Natural killer cell (primary cell): ENCODE measurements around the gene ZNF541. TPM values are rescaled to one million over a fixed set of nuclear protein-coding genes. Genes with fewer than 3 reads are reported as not detected.

Experiments used
- ATAC-seq, 3 donors: fragments of 150-1000 bp in 2 of 3; fragments of 200-7000 bp in 1 of 3; cut with Tn5 transposase; 1 replicate in 1 of 3; 2 replicates in 2 of 3; pipeline ENCODE4 v1.10.0; 2021; ENCODE audit warnings: mild to moderate bottlenecking in 2 of 3, moderate library complexity in 2 of 3
- DNase-seq, 2 donors: peaks; one replicate each; pipeline versions ENCODE4 v3.0.0 to v3.0.0-alpha.2; 2013 to 2021; ENCODE audit warnings: mixed read lengths in 1 of 2
- H3K27ac ChIP-seq: one replicate; pipeline ENCODE4 v1.5.1; 2013; ENCODE audit warnings: mild to moderate bottlenecking, low read length
- H3K27me3 ChIP-seq: one replicate; pipeline ENCODE4 v1.6.1; 2013; ENCODE audit warnings: low read length; ENCODE audit not compliant: control insufficient read depth, insufficient read depth
- H3K36me3 ChIP-seq: one replicate; pipeline ENCODE4 v1.6.1; 2013; ENCODE audit warnings: low read length; ENCODE audit not compliant: control insufficient read depth, insufficient read depth
- H3K4me1 ChIP-seq: one replicate; pipeline ENCODE4 v1.6.1; 2013; ENCODE audit warnings: low read length; ENCODE audit not compliant: control insufficient read depth, insufficient read depth
- H3K4me3 ChIP-seq: one replicate; pipeline ENCODE4 v1.5.1; 2013; ENCODE audit warnings: low read length
- H3K9me3 ChIP-seq: one replicate; pipeline ENCODE4 v1.6.1; 2013; ENCODE audit warnings: low read length; ENCODE audit not compliant: control insufficient read depth, insufficient read depth
- H3K27ac Mint-ChIP-seq, 2 donors: one replicate each; pipeline ENCODE4 v1.8.0; 2022; ENCODE audit warnings: mild to moderate bottlenecking in 2 of 2, mixed read lengths in 2 of 2, moderate library complexity in 1 of 2
- H3K27me3 Mint-ChIP-seq, 2 donors: one replicate each; pipeline ENCODE4 v1.8.0; 2022; ENCODE audit warnings: low read depth in 2 of 2, mixed read lengths in 2 of 2
- H3K36me3 Mint-ChIP-seq: one replicate; pipeline ENCODE4 v1.8.0; 2022; ENCODE audit warnings: mixed read lengths
- H3K4me1 Mint-ChIP-seq, 2 donors: one replicate each; pipeline ENCODE4 v1.8.0; 2022; ENCODE audit warnings: mixed read lengths in 2 of 2
- H3K4me3 Mint-ChIP-seq: one replicate; pipeline ENCODE4 v1.8.0; 2022; ENCODE audit warnings: mild to moderate bottlenecking, moderate library complexity, mixed read lengths
- H3K9me3 Mint-ChIP-seq, 2 donors: one replicate each; pipeline ENCODE4 v1.8.0; 2022; ENCODE audit warnings: mixed read lengths in 2 of 2
- WGBS: methylation state at CpG from one replicate; pipeline ENCODE4 v1.1.7; 2013; ENCODE audit warnings: missing lambda C conversion rate; ENCODE audit not compliant: insufficient coverage; 5-methylcytosine and 5-hydroxymethylcytosine counted together
- intact Hi-C: fragments of 100-400 bp; cut with micrococcal nuclease; formaldehyde crosslinking; loops from one replicate; pipeline ENCODE4 v1.14.2; 2022
- total RNA-seq, 4 donors: library from RNA; stranded (reverse); fragments of 120-200 nt in 1 of 4; gene quantifications; one replicate each; pipeline versions ENCODE4 v1.2.3 to v1.2.4, GENCODE V29; 2013 to 2022
- TF ChIP-seq, protein P1 (sequence below): fragments of 200-600 bp; IDR thresholded peaks from one replicate; pipeline ENCODE4 v1.8.0; 2022; ENCODE audit warnings: antibody characterized with exemption

The ZNF541 gene
- total RNA-seq, 3 donors from 2014 or later (not counting 1 experiment from before 2014, with no cell fraction given): 1.5 to 2.0 (median 1.5) TPM

DNA sequence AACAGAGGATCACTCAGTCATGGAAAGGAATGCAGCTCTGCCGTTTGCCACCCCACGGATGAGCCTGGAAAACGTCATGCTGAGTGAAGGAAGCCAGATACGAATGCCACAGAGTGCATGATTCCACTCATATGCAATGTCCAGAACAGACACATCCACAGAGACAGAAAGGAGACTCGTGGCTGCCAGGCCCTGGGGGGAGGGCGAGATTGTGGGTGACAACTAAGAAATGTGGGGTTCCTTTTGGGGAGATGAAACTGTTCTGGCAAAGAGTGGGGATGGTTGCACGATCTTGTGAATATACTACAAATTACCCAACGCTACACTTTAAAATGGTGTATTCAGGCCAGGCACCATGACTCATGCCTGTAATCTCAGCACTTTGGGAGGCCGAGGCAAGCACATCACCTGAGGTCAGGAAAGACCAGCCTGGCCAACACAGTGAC is 30.9 kb downstream of the ZNF541 start:
- H3K27ac Mint-ChIP-seq: peak overlapping the region; percentile 91 to 93
- peak in 1 of 3 donors; percentile 11 for ATAC-seq
- peak; percentile 23 to 25 for DNase-seq
- H3K9me3 Mint-ChIP-seq: no peaks in the 10 kb centered on the region
- peaks cover 35 to 39% of the 10 kb centered on the region in 2 donors for H3K4me1 Mint-ChIP-seq
- H3K4me3 ChIP-seq: no peak overlapping the region
- peaks cover 13% of the 10 kb centered on the region for H3K27me3 ChIP-seq
- 70% methylated on average over 6 of the region's 9 CpGs for WGBS
- no peaks in the 10 kb centered on the region for H3K9me3 ChIP-seq
- no peaks in the 10 kb centered on the region for H3K36me3 ChIP-seq
- TF ChIP-seq, protein P1, sequence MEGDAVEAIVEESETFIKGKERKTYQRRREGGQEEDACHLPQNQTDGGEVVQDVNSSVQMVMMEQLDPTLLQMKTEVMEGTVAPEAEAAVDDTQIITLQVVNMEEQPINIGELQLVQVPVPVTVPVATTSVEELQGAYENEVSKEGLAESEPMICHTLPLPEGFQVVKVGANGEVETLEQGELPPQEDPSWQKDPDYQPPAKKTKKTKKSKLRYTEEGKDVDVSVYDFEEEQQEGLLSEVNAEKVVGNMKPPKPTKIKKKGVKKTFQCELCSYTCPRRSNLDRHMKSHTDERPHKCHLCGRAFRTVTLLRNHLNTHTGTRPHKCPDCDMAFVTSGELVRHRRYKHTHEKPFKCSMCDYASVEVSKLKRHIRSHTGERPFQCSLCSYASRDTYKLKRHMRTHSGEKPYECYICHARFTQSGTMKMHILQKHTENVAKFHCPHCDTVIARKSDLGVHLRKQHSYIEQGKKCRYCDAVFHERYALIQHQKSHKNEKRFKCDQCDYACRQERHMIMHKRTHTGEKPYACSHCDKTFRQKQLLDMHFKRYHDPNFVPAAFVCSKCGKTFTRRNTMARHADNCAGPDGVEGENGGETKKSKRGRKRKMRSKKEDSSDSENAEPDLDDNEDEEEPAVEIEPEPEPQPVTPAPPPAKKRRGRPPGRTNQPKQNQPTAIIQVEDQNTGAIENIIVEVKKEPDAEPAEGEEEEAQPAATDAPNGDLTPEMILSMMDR: no peak
- intact Hi-C loops: loop anchor here (10.0 kb wide), 1 partner anchor 153 kb away; no protein-coding TSS in a partner anchor
- peaks cover 66% of the 10 kb centered on the region for H3K4me1 ChIP-seq
- no peaks in the 10 kb centered on the region for H3K36me3 Mint-ChIP-seq
- peak overlapping the region; percentile 83 for H3K4me3 Mint-ChIP-seq
- peaks cover 0 to 5% of the 10 kb centered on the region in 2 donors for H3K27me3 Mint-ChIP-seq
- H3K27ac ChIP-seq: peak overlapping the region; percentile 68

DNA sequence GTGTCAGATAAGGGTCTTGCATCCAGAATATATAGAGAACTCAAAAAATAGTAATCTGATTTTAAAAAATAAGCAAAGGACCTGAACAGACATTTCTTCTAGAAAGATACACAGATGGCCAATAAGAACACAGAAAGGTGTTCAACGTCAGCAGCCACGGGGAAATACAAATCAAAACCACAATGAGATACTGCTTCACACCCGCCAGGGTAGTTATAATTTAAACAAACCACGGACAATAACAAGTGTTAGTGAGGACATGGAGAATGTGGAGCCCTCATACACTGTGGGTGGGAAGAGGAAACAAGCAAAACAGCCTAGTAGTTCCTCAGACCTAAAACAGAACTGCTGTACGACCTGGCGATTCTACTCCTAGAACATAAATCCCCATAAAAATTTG is 31.4 kb downstream of the ZNF541 start:
- Histone ChIP-seq H3K4me3 (no peak overlapping the region), H3K27ac (peak overlapping the region; percentile 68), H3K27me3 (peaks cover 13% of the 10 kb centered on the region), H3K9me3 (no peaks in the 10 kb centered on the region), H3K36me3 (no peaks in the 10 kb centered on the region), H3K4me1 (peaks cover 66% of the 10 kb centered on the region)
- Mint-ChIP-seq H3K27ac (peak overlapping the region; percentile 91 to 93), H3K4me3 (peak overlapping the region; percentile 83), H3K27me3 (peaks cover 0 to 5% of the 10 kb centered on the region in 2 donors), H3K36me3 (no peaks in the 10 kb centered on the region), H3K9me3 (no peaks in the 10 kb centered on the region), H3K4me1 (peaks cover 39 to 40% of the 10 kb centered on the region in 2 donors)
- ATAC-seq (peak; percentile 78 to 89 (median 85)), DNase-seq (peak; percentile 49 to 85)
- intact Hi-C loops: loop anchor here (1.0 to 10.0 kb wide), 3 partner anchors 26 to 153 kb away; partner anchors contain the start of gene NAPA
- 5% methylated on average over 4 of the region's 6 CpGs for WGBS
- TF ChIP-seq, protein P1: no peak

DNA sequence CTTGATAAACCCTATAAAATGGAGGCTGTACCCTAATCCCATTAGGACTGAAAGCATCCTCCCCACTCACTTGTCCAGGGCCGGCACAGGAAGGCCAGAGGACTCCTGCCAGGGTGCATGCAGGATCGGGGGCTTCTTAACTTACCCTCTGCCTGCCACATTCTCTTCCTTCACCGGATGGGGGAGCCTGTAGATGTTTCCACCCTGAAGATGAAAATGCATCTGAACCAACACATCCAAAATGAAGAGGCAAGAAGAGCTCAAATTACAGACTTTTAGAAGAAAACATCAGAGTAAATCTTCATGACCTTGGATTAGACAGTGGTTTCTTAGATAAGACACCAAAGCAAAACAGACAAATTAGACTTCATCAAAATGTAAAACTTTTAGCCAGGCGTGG is 32.2 kb downstream of the ZNF541 start:
- H3K9me3 Mint-ChIP-seq: no peaks in the 10 kb centered on the region

More for the DNA sequence above, 32.2 kb downstream of the ZNF541 start:
- DNase-seq: peak in 1 of 2 donors; percentile 53
- H3K36me3 ChIP-seq: no peaks in the 10 kb centered on the region
- Mint-ChIP-seq H3K4me1 (peaks cover 39 to 40% of the 10 kb centered on the region in 2 donors), H3K36me3 (no peaks in the 10 kb centered on the region), H3K27ac (peak overlapping the region; percentile 91 to 93), H3K4me3 (peak overlapping the region; percentile 86), H3K27me3 (peaks cover 0 to 5% of the 10 kb centered on the region in 2 donors)
- peaks cover 10% of the 10 kb centered on the region for H3K27me3 ChIP-seq
- no peak for ATAC-seq
- H3K4me1 ChIP-seq: peaks cover 63% of the 10 kb centered on the region
- peak overlapping the region; percentile 68 for H3K27ac ChIP-seq
- H3K9me3 ChIP-seq: no peaks in the 10 kb centered on the region
- 85% methylated on average over 4 of the region's 4 CpGs for WGBS
- H3K4me3 ChIP-seq: no peak overlapping the region
- TF ChIP-seq, protein P1: no peak
- intact Hi-C loops: loop anchor here (1.0 to 10.0 kb wide), 3 partner anchors 25 to 154 kb away; partner anchors contain the start of gene NAPA
